ENCODE results near the gene ARHGAP25. TPM values are rescaled to one million over a fixed set of nuclear protein-coding genes. Genes with fewer than 3 reads are reported as not detected.

Gene ARHGAP25
- total RNA-seq, 1 experiment from 2014 or later, result 0.27 TPM

DNA sequence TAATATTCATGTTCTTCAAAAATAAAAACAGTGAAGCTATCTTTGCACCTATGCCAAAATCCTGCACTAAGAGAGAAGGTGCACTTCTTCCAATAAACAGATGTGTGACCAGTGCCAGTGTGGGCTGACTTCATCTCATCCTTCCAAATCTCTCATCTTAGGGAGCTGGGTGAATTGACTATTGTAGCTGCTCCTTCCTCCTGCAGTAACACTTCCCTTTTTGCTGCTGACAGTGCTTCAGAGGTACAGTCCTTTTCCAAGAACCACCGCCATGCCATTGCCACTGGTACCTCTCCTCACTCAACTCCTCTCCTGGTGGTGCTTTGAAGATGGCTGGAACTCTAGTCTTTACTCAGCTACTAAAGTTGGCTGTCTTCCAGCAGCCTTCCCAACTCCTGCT is 42.1 kb upstream of the ARHGAP25 start:
- no peak overlapping the region for H3K4me2 ChIP-seq (ENCODE audit: low read length)
- H3K4me1 ChIP-seq (ENCODE audit: control insufficient read depth in 1 of 2, insufficient read depth in 2 of 2, low read length in 2 of 2), result no peaks in the 10 kb centered on the region
- H3K9me2 ChIP-seq (ENCODE audit: insufficient read depth), result no peaks in the 10 kb centered on the region
- no peak overlapping the region for H3K9ac ChIP-seq (ENCODE audit: low read length)
- no peaks in the 10 kb centered on the region for H4K20me1 ChIP-seq (ENCODE audit: insufficient read depth)
- no peaks in the 10 kb centered on the region for H3K79me2 ChIP-seq (ENCODE audit: insufficient read depth, low read length)
- DNase-seq (ENCODE audit: low read depth, low spot score) (no peak), ATAC-seq (no peak)
- H3K27ac ChIP-seq (ENCODE audit: low read depth, low read length), result no peak overlapping the region
- no peaks in the 10 kb centered on the region for H3K9me3 ChIP-seq (ENCODE audit: control insufficient read depth in 1 of 2, insufficient read depth in 1 of 2, low read depth in 1 of 2, low read length in 2 of 2)
- no peaks in the 10 kb centered on the region for H3K27me3 ChIP-seq (ENCODE audit: insufficient read depth, low read length)
- CTCF ChIA-PET, result no interaction called here
- TF ChIP-seq, protein P1, sequence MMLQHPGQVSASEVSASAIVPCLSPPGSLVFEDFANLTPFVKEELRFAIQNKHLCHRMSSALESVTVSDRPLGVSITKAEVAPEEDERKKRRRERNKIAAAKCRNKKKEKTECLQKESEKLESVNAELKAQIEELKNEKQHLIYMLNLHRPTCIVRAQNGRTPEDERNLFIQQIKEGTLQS (IDR thresholded peaks at IDR 0.05), result no peak
- TF ChIP-seq RAD21 (IDR thresholded peaks at IDR 0.05; ENCODE audit: low read depth), result no peak
- no peak for TF ChIP-seq ZNF274 (IDR thresholded peaks at IDR 0.05; ENCODE audit: low read depth, low read length)
- no peak for TF ChIP-seq CBX3 (IDR thresholded peaks at IDR 0.05; ENCODE audit: low read depth)
- TF ChIP-seq, protein P2, sequence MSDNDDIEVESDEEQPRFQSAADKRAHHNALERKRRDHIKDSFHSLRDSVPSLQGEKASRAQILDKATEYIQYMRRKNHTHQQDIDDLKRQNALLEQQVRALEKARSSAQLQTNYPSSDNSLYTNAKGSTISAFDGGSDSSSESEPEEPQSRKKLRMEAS (IDR thresholded peaks at IDR 0.05), result no peak
- TF ChIP-seq, protein P3, sequence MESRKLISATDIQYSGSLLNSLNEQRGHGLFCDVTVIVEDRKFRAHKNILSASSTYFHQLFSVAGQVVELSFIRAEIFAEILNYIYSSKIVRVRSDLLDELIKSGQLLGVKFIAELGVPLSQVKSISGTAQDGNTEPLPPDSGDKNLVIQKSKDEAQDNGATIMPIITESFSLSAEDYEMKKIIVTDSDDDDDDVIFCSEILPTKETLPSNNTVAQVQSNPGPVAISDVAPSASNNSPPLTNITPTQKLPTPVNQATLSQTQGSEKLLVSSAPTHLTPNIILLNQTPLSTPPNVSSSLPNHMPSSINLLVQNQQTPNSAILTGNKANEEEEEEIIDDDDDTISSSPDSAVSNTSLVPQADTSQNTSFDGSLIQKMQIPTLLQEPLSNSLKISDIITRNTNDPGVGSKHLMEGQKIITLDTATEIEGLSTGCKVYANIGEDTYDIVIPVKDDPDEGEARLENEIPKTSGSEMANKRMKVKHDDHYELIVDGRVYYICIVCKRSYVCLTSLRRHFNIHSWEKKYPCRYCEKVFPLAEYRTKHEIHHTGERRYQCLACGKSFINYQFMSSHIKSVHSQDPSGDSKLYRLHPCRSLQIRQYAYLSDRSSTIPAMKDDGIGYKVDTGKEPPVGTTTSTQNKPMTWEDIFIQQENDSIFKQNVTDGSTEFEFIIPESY (IDR thresholded peaks at IDR 0.05; ENCODE audit: extremely low read depth, insufficient replicate concordance, low read length), result no peak
- TF ChIP-seq JUND (IDR thresholded peaks at IDR 0.05), result no peak
- no peak for TF ChIP-seq FOSL1 (IDR thresholded peaks at IDR 0.05; ENCODE audit: low read depth)
- TF ChIP-seq SIN3A (IDR thresholded peaks at IDR 0.05; ENCODE audit: low read depth), result no peak
- TF ChIP-seq SP1 (IDR thresholded peaks at IDR 0.05; ENCODE audit: low read depth), result no peak
- TF ChIP-seq CEBPB (IDR thresholded peaks at IDR 0.05; ENCODE audit: low read depth), result no peak
- no peak for TF ChIP-seq YY1 (IDR thresholded peaks at IDR 0.05; ENCODE audit: extremely low read depth, insufficient replicate concordance, low read depth, low read length)
- TF ChIP-seq EZH2 (IDR thresholded peaks at IDR 0.05), result no peak
- TF ChIP-seq EGR1 (IDR thresholded peaks at IDR 0.05; ENCODE audit: low read depth), result no peak
- TF ChIP-seq ZFX (IDR thresholded peaks at IDR 0.05), result no peak
- no peak for TF ChIP-seq POLR2AphosphoS5 (IDR thresholded peaks at IDR 0.05; ENCODE audit: low read depth, low read length)
- intact Hi-C loops (cut with micrococcal nuclease), result no loop called here
- H2AFZ ChIP-seq (ENCODE audit: low read depth, low read length, poor library complexity, severe bottlenecking), result no peak overlapping the region
- H3K4me3 ChIP-seq (replicated peaks in 1 of 2; ENCODE audit: low read depth in 1 of 2, low read length in 2 of 2), result no peak overlapping the region
- POLR2A ChIA-PET, result no interaction called here
- no TSS peak for BruUV-seq (replicated peaks)
- RAD21 ChIA-PET (ENCODE audit: low non-redundant PET in 1 of 2, low total read pairs in 2 of 2, uncharacterized antibody in 2 of 2, unreplicated experiment in 2 of 2), result interaction anchor here in 1 of 2 experiments (0.7 kb wide), 1 partner anchor 1405 kb away, joined by 3 read pairs; no protein-coding TSS in a partner anchor
- H3K36me3 ChIP-seq (ENCODE audit: control insufficient read depth in 1 of 2, insufficient read depth in 2 of 2, low read length in 2 of 2), result no peaks in the 10 kb centered on the region
